HEK293 (cell line): ENCODE results near the gene SKAP1.

Experiments used
- CTCF ChIA-PET: fragments of 350-600 bp; formaldehyde crosslinking; extraction: SDS; loops from one replicate; lab custom pipeline; 2021; ENCODE audit warnings: antibody characterized with exemption; lab: Yijun Ruan, JAX
- POLR2A ChIA-PET: fragments of 300-600 bp; formaldehyde crosslinking; extraction: SDS; loops from one replicate; lab custom pipeline; 2020; ENCODE audit warnings: antibody characterized with exemption, inconsistent platforms; lab: Yijun Ruan, JAX
- H3K27ac ChIP-seq: fragments of 200-500 bp; sonication (Bioruptor generic); 2 replicates; pipeline ENCODE4 v1.5.1; 2014; ENCODE audit warnings: low read depth, low read length, control low read depth, inconsistent platforms; ENCODE audit errors: extremely low read depth
- H3K36me3 ChIP-seq, 2 experiments: fragments of 200-500 bp in 1 of 2; sonication (Bioruptor generic) in 1 of 2; 1 replicate in 1 of 2; 2 replicates in 1 of 2; pipeline ENCODE4 v1.5.1; 2014 to 2017; ENCODE audit warnings: inconsistent platforms in 2 of 2, low read length in 2 of 2; ENCODE audit not compliant: control insufficient read depth in 2 of 2, insufficient read depth in 1 of 2
- H3K4me1 ChIP-seq: fragments of 200-500 bp; sonication (Bioruptor generic); 2 replicates; pipeline ENCODE4 v1.5.1; 2014; ENCODE audit warnings: mild to moderate bottlenecking, low read length, inconsistent platforms; ENCODE audit not compliant: control insufficient read depth, insufficient read depth
- H3K4me3 ChIP-seq: 2 replicates; pipeline ENCODE4 v1.5.1; 2011; ENCODE audit warnings: low read depth, mild to moderate bottlenecking, control low read depth, low read length, moderate library complexity
- H3K9me3 ChIP-seq: fragments of 200-500 bp; sonication (Bioruptor generic); 2 replicates; pipeline ENCODE4 v1.5.1; 2014; ENCODE audit warnings: low read depth, low read length, inconsistent platforms; ENCODE audit not compliant: control insufficient read depth, insufficient read depth
- ATF2 ChIP-seq: fragments of 450-650 bp; formaldehyde crosslinking; IDR thresholded peaks from 2 replicates; pipeline ENCODE4 v1.5.1; 2016; ENCODE audit warnings: missing biosample characterization, missing genetic modification characterization, low read depth
- BCL11B ChIP-seq: fragments of 450-650 bp; formaldehyde crosslinking; IDR thresholded peaks from 2 replicates; pipeline ENCODE4 v1.5.1; 2016; ENCODE audit warnings: low read depth, missing biosample characterization, missing genetic modification characterization
- FEZF1 ChIP-seq: fragments of 450-650 bp; formaldehyde crosslinking; IDR thresholded peaks from 2 replicates; pipeline ENCODE4 v1.5.1; 2016; ENCODE audit warnings: missing biosample characterization, missing genetic modification characterization
- KLF10 ChIP-seq: fragments of 450-650 bp; IDR thresholded peaks from 2 replicates; pipeline ENCODE4 v1.5.1; 2018; ENCODE audit warnings: missing biosample characterization, mild to moderate bottlenecking, missing genetic modification characterization
- PRDM10 ChIP-seq: fragments of 450-650 bp; formaldehyde crosslinking; IDR thresholded peaks from 2 replicates; pipeline ENCODE4 v1.5.1; 2016; ENCODE audit warnings: missing biosample characterization, missing genetic modification characterization
- ZBTB17 ChIP-seq: fragments of 450-650 bp; formaldehyde crosslinking; IDR thresholded peaks from 2 replicates; pipeline ENCODE4 v1.5.1; 2016; ENCODE audit warnings: missing biosample characterization, missing genetic modification characterization
- ZBTB20 ChIP-seq: fragments of 450-650 bp; formaldehyde crosslinking; IDR thresholded peaks from 2 replicates; pipeline ENCODE4 v1.5.1; 2016; ENCODE audit warnings: missing biosample characterization, missing genetic modification characterization
- ZBTB48 ChIP-seq: fragments of 450-650 bp; formaldehyde crosslinking; IDR thresholded peaks from 2 replicates; pipeline ENCODE4 v1.5.1; 2016; ENCODE audit warnings: missing biosample characterization, missing genetic modification characterization
- ZNF148 ChIP-seq: fragments of 450-650 bp; formaldehyde crosslinking; IDR thresholded peaks from 2 replicates; pipeline ENCODE4 v1.5.0; 2017; ENCODE audit warnings: missing biosample characterization, missing genetic modification characterization, borderline replicate concordance
- ZNF157 ChIP-seq: fragments of 450-650 bp; formaldehyde crosslinking; IDR thresholded peaks from 2 replicates; pipeline ENCODE4 v1.5.1; 2016; ENCODE audit warnings: missing biosample characterization, missing genetic modification characterization
- ZNF16 ChIP-seq: fragments of 450-650 bp; formaldehyde crosslinking; IDR thresholded peaks from 2 replicates; pipeline ENCODE4 v1.5.1; 2016; ENCODE audit warnings: low read depth, missing biosample characterization, missing genetic modification characterization
- ZNF169 ChIP-seq: fragments of 450-650 bp; formaldehyde crosslinking; IDR thresholded peaks from 2 replicates; pipeline ENCODE4 v1.5.1; 2016; ENCODE audit warnings: missing biosample characterization, missing genetic modification characterization
- ZNF274 ChIP-seq, 2 experiments: fragments of 200-500 bp in 1 of 2; fragments of 450-650 bp in 1 of 2; sonication (Bioruptor generic) in 1 of 2; formaldehyde crosslinking in 1 of 2; IDR thresholded peaks; 2 replicates each; pipeline versions ENCODE4 v1.5.1 to v1.6.1; 2014 to 2016; ENCODE audit warnings: borderline replicate concordance in 1 of 2, inconsistent platforms in 1 of 2, low read length in 1 of 2, missing biosample characterization in 1 of 2, missing genetic modification characterization in 1 of 2
- ZNF394 ChIP-seq: fragments of 450-650 bp; formaldehyde crosslinking; IDR thresholded peaks from 2 replicates; pipeline ENCODE4 v1.5.1; 2016; ENCODE audit warnings: missing biosample characterization, missing genetic modification characterization, mild to moderate bottlenecking, moderate library complexity, borderline replicate concordance
- ZNF585B ChIP-seq: fragments of 450-650 bp; formaldehyde crosslinking; IDR thresholded peaks from 2 replicates; pipeline ENCODE4 v1.5.1; 2016; ENCODE audit warnings: missing biosample characterization, missing genetic modification characterization
- ZNF670 ChIP-seq: fragments of 450-650 bp; formaldehyde crosslinking; IDR thresholded peaks from 2 replicates; pipeline ENCODE4 v1.5.1; 2016; ENCODE audit warnings: missing biosample characterization, missing genetic modification characterization, low read depth

Gene SKAP1

GRCh38 chr17:48175692-48176470 is 254.1 kb downstream of the SKAP1 start:
- Histone ChIP-seq H3K27ac (no peak overlapping the region), H3K9me3 (no peaks in the 10 kb centered on the region), H3K36me3 (no peaks in the 10 kb centered on the region), H3K4me3 (no peak overlapping the region), H3K4me1 (no peaks in the 10 kb centered on the region)
- ChIA-PET CTCF (interaction anchor here (0.5 to 1.6 kb wide), 4 partner anchors 11 to 150 kb away, joined by 3 to 5 read pairs (median 4); no protein-coding TSS in a partner anchor), POLR2A (no interaction called here)
- TF ChIP-seq ZNF670 (tag by site-specific recombination): no peak
- 0 out of 2 replicates have a peak, but pooled peaks have one; percentile 22 for TF ChIP-seq ZBTB20 (tag by site-specific recombination)
- no peak for TF ChIP-seq ZNF157 (tag by site-specific recombination)
- TF ChIP-seq ZNF148: no peak
- TF ChIP-seq ZNF585B (tag by site-specific recombination): no peak
- no peak for TF ChIP-seq ZNF394 (tag by site-specific recombination)
- TF ChIP-seq ZNF169 (tag by site-specific recombination): no peak

GRCh38 chr17:48174833-48175523 is 255.0 kb downstream of the SKAP1 start:
- Histone ChIP-seq H3K4me1 (no peaks in the 10 kb centered on the region), H3K4me3 (no peak overlapping the region), H3K27ac (no peak overlapping the region), H3K36me3 (no peaks in the 10 kb centered on the region), H3K9me3 (no peaks in the 10 kb centered on the region)
- CTCF ChIA-PET: interaction anchor here (0.5 to 3.4 kb wide), 11 partner anchors 9 to 571 kb away, joined by 3 to 8 read pairs (median 4); no protein-coding TSS in a partner anchor
- TF ChIP-seq PRDM10 (tag by site-specific recombination): peak; percentile 80
- TF ChIP-seq ATF2 (tag by site-specific recombination): no peak
- TF ChIP-seq ZBTB17 (tag by site-specific recombination): peak; percentile 84
- TF ChIP-seq ZBTB48 (tag by site-specific recombination): no peak
- peak; percentile 71 for TF ChIP-seq FEZF1 (tag by site-specific recombination)
- TF ChIP-seq ZNF274 (IDR thresholded peaks at IDR 0.05; ENCODE audit: low read length): no peak
- TF ChIP-seq ZNF274 (tag by site-specific recombination; IDR thresholded peaks at IDR 0.05; ENCODE audit: borderline replicate concordance): no peak
- no peak for TF ChIP-seq BCL11B (tag by site-specific recombination)
- TF ChIP-seq KLF10 (tag by site-specific recombination): no peak
- no peak for TF ChIP-seq ZNF16 (tag by site-specific recombination)
- POLR2A ChIA-PET: no interaction called here
